Chondrocyte (in vitro differentiated cells): ENCODE results near the gene TNPO1. TPM values are rescaled to one million over a fixed set of nuclear protein-coding genes. Genes with fewer than 3 reads are reported as not detected.
A peak's percentile ranks its signal among the peaks of the same experiment; 100 is the strongest.

Experiments
- DNase-seq: peaks from one replicate; pipeline ENCODE4 v3.0.0; 2021; ENCODE audit warnings: mixed read lengths, low spot score
- H3K27ac Mint-ChIP-seq: one replicate; pipeline ENCODE4 v1.8.0; 2021; ENCODE audit warnings: mild to moderate bottlenecking, moderate library complexity, mixed read lengths; ENCODE audit not compliant: unreplicated experiment
- H3K27me3 Mint-ChIP-seq: 2 replicates; pipeline ENCODE4 v1.8.0; 2021; ENCODE audit warnings: low read depth, mixed read lengths
- H3K36me3 Mint-ChIP-seq: 2 replicates; pipeline ENCODE4 v1.8.0; 2021; ENCODE audit warnings: low read depth, mixed read lengths
- H3K4me1 Mint-ChIP-seq: 2 replicates; pipeline ENCODE4 v1.8.0; 2021; ENCODE audit warnings: low read depth, mild to moderate bottlenecking, mixed read lengths
- H3K4me3 Mint-ChIP-seq: one replicate; pipeline ENCODE4 v1.8.0; 2021; ENCODE audit warnings: mild to moderate bottlenecking, moderate library complexity, mixed read lengths; ENCODE audit not compliant: unreplicated experiment
- H3K9me3 Mint-ChIP-seq: 2 replicates; pipeline ENCODE4 v1.8.0; 2021; ENCODE audit warnings: low read depth, mixed read lengths
- CTCF ChIP-seq: fragments of 200-600 bp; sonication (generic); IDR thresholded peaks from 2 replicates; pipeline ENCODE4 v1.5.0; 2021; ENCODE audit warnings: antibody characterized with exemption, mild to moderate bottlenecking, moderate library complexity
- total RNA-seq: library from RNA; stranded (reverse); gene quantifications from 3 replicates; pipeline ENCODE4 v1.2.1, GENCODE V29; 2021

TNPO1 gene
- total RNA-seq, 1 donor from 2014 or later: 132 TPM

- H3K36me3 Mint-ChIP-seq: peaks cover 34% of the 10 kb centered on the region
- H3K27ac Mint-ChIP-seq: no peak overlapping the region
Observed at GRCh38 chr5:72857396-72857795, 40.9 kb downstream of the TNPO1 start.

GRCh38 chr5:72859127-72859526, 42.7 kb downstream of the TNPO1 start:
- peaks cover 31% of the 10 kb centered on the region for H3K36me3 Mint-ChIP-seq
- H3K27me3 Mint-ChIP-seq: no peaks in the 10 kb centered on the region
- TF ChIP-seq CTCF: no peak
- H3K9me3 Mint-ChIP-seq: no peaks in the 10 kb centered on the region
- DNase-seq: no peak
- H3K27ac Mint-ChIP-seq: peak overlapping the region; percentile 12
- H3K4me3 Mint-ChIP-seq: no peak overlapping the region
- peaks cover 35% of the 10 kb centered on the region for H3K4me1 Mint-ChIP-seq

More at GRCh38 chr5:72857396-72857795, 40.9 kb downstream of the TNPO1 start:
- H3K4me1 Mint-ChIP-seq: peaks cover 46% of the 10 kb centered on the region
- no peak for DNase-seq
- no peak for TF ChIP-seq CTCF
- H3K27me3 Mint-ChIP-seq: no peaks in the 10 kb centered on the region
- no peaks in the 10 kb centered on the region for H3K9me3 Mint-ChIP-seq
- H3K4me3 Mint-ChIP-seq: no peak overlapping the region

- Mint-ChIP-seq H3K27me3 (no peaks in the 10 kb centered on the region), H3K27ac (peak overlapping the region; percentile 81), H3K9me3 (no peaks in the 10 kb centered on the region), H3K4me1 (peaks cover 32% of the 10 kb centered on the region), H3K36me3 (peaks cover 31% of the 10 kb centered on the region), H3K4me3 (no peak overlapping the region)
- no peak for DNase-seq
- no peak for TF ChIP-seq CTCF
Observed at GRCh38 chr5:72860499-72860898, 44.0 kb downstream of the TNPO1 start.

GRCh38 chr5:72871366-72872024, 55.0 kb downstream of the TNPO1 start:
- H3K27ac Mint-ChIP-seq: peak overlapping the region; percentile 15
- H3K27me3 Mint-ChIP-seq: no peaks in the 10 kb centered on the region
- H3K9me3 Mint-ChIP-seq: no peaks in the 10 kb centered on the region

GRCh38 chr5:72878854-72879253, 62.4 kb downstream of the TNPO1 start:
- no peak for TF ChIP-seq CTCF
- Mint-ChIP-seq H3K4me1 (peaks cover 2% of the 10 kb centered on the region), H3K27me3 (no peaks in the 10 kb centered on the region)

More at GRCh38 chr5:72871366-72872024, 55.0 kb downstream of the TNPO1 start:
- Mint-ChIP-seq H3K36me3 (peaks cover 21% of the 10 kb centered on the region), H3K4me3 (no peak overlapping the region), H3K4me1 (peaks cover 9% of the 10 kb centered on the region)
- no peak for DNase-seq
- no peak for TF ChIP-seq CTCF

More at GRCh38 chr5:72878854-72879253, 62.4 kb downstream of the TNPO1 start:
- H3K36me3 Mint-ChIP-seq: peaks cover 39% of the 10 kb centered on the region
- peak overlapping the region; percentile 38 for H3K27ac Mint-ChIP-seq
- DNase-seq: no peak
- H3K9me3 Mint-ChIP-seq: no peaks in the 10 kb centered on the region
- no peak overlapping the region for H3K4me3 Mint-ChIP-seq
